ENCODE results near the gene CSNK1E. TPM values are rescaled to one million over a fixed set of nuclear protein-coding genes. Genes with fewer than 3 reads are reported as not detected.
A peak's percentile ranks its signal among the peaks of the same experiment; 100 is the strongest.

Gene CSNK1E
- total and polyA plus RNA-seq, 2 experiments from 2014 or later, result 85.8 to 123 TPM

DNA sequence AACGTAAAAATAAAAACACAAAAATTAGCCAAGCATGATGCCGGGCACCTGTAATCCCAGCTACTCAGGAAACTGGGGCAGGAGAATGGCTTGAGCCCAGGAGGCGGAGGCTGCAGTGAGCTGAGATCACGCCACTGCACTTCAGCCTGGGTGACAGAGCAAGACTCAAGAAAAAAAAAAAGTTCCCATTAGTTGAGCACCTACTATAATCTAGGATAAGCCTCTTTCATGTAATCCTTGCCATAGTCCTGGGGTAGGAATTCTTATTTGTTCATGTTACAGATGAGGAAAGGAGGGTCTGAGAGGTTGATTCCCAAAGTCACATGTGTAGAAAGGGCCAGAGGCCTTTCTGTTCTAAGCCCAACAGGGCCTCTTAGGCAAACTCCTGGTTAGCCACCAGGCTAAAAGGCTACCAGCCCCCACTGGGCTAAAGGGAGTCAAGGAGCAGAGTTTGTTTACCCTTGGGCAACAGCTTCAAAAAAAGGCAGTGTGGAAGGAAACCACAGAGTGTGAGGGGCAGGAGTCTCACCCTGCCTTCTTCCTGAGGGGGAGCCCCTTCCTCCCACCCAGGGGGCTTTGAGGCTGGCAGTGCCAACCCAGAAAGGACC lies 21.6 kb upstream of the CSNK1E start:
- Histone ChIP-seq H3K27me3 (no peaks in the 10 kb centered on the region), H3K36me3 (replicated peaks; ENCODE audit: insufficient read depth, low read depth) (no peaks in the 10 kb centered on the region), H3K79me2 (no peaks in the 10 kb centered on the region), H3K9me2 (replicated peaks; ENCODE audit: insufficient read depth) (no peaks in the 10 kb centered on the region), H2AFZ (no peak overlapping the region), H3K4me1 (ENCODE audit: insufficient read depth) (peaks cover 5% of the 10 kb centered on the region), H3K9me3 (ENCODE audit: low read depth) (no peaks in the 10 kb centered on the region), H3K4me2 (no peak overlapping the region), H3K4me3 (no peak overlapping the region), H4K20me1 (ENCODE audit: insufficient read depth, poor library complexity, severe bottlenecking) (no peaks in the 10 kb centered on the region), H3K27ac (no peak overlapping the region)
- 95% methylated on average over 4 of the region's 4 CpGs for WGBS (ENCODE audit: low lambda C conversion rate, missing lambda C conversion rate)
- TF ChIP-seq, protein P1, sequence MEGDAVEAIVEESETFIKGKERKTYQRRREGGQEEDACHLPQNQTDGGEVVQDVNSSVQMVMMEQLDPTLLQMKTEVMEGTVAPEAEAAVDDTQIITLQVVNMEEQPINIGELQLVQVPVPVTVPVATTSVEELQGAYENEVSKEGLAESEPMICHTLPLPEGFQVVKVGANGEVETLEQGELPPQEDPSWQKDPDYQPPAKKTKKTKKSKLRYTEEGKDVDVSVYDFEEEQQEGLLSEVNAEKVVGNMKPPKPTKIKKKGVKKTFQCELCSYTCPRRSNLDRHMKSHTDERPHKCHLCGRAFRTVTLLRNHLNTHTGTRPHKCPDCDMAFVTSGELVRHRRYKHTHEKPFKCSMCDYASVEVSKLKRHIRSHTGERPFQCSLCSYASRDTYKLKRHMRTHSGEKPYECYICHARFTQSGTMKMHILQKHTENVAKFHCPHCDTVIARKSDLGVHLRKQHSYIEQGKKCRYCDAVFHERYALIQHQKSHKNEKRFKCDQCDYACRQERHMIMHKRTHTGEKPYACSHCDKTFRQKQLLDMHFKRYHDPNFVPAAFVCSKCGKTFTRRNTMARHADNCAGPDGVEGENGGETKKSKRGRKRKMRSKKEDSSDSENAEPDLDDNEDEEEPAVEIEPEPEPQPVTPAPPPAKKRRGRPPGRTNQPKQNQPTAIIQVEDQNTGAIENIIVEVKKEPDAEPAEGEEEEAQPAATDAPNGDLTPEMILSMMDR (IDR thresholded peaks at IDR 0.05; ENCODE audit: poor library complexity), result no peak
- TF ChIP-seq EZH2phosphoT487 (IDR thresholded peaks at IDR 0.05; ENCODE audit: low read depth, severe bottlenecking, unreplicated experiment) (no peak), EZH2 (IDR thresholded peaks at IDR 0.05; ENCODE audit: borderline replicate concordance) (no peak)
- no peak for DNase-seq (ENCODE audit: low spot score)

DNA sequence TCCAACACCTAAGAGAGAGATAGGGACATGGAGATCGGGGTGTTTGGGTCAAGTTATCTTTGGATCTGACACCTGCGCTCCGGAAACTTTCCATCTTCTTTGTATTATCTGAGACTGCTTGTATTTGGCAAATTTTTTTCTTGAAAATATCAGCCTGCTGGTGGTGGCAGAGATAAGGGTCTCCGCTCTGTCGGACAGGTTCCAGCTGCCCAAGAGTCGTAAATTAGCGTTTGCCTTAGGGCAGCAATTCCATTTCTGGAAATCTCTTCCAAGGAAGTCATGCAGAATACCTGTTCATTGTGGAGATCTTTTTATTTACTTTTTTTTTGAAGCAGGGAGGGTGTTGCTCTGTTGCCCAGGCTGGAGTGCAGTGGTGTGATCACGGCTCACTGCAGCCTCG lies 19.5 kb upstream of the CSNK1E start:
- no peaks in the 10 kb centered on the region for H3K9me3 ChIP-seq (ENCODE audit: low read depth)
- 23% methylated on average over 9 of the region's 9 CpGs for WGBS (ENCODE audit: low lambda C conversion rate, missing lambda C conversion rate)
- H3K27me3 ChIP-seq, result no peaks in the 10 kb centered on the region
- TF ChIP-seq, protein P1 (IDR thresholded peaks at IDR 0.05; ENCODE audit: poor library complexity), result no peak
- TF ChIP-seq EZH2 (IDR thresholded peaks at IDR 0.05; ENCODE audit: borderline replicate concordance), result no peak
- no peak for TF ChIP-seq EZH2phosphoT487 (IDR thresholded peaks at IDR 0.05; ENCODE audit: low read depth, severe bottlenecking, unreplicated experiment)
- peak overlapping the region; percentile 28 for H3K4me3 ChIP-seq
- peaks cover 5% of the 10 kb centered on the region for H3K4me1 ChIP-seq (ENCODE audit: insufficient read depth)
- peak overlapping the region; percentile 87 for H3K4me2 ChIP-seq
- H4K20me1 ChIP-seq (ENCODE audit: insufficient read depth, poor library complexity, severe bottlenecking), result no peaks in the 10 kb centered on the region
- no peak for DNase-seq (ENCODE audit: low spot score)
- H3K79me2 ChIP-seq, result no peaks in the 10 kb centered on the region
- no peak overlapping the region for H3K27ac ChIP-seq
- H3K36me3 ChIP-seq (replicated peaks; ENCODE audit: insufficient read depth, low read depth), result no peaks in the 10 kb centered on the region
- peak overlapping the region; percentile 48 for H2AFZ ChIP-seq
- no peaks in the 10 kb centered on the region for H3K9me2 ChIP-seq (replicated peaks; ENCODE audit: insufficient read depth)

DNA sequence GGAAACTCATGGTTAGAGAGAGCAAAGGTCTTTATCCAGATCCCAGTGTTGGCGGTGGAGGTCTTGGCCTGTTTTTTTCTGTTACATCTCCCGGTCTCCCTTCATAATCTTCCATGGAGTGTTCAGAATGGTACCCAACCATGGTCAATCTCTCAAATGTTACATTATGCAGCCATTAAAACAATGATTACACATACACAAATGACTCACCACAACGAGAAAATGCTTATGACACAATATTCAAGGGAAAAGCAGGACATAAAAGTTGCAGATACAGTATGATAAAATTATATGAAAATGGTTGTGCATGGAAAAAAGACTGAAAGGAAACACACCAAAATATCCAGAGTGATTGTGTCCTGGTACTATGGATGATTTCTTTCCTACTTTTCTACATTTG lies 17.8 kb upstream of the CSNK1E start:
- H4K20me1 ChIP-seq (ENCODE audit: insufficient read depth, poor library complexity, severe bottlenecking), result no peaks in the 10 kb centered on the region
- no peak for TF ChIP-seq EZH2phosphoT487 (IDR thresholded peaks at IDR 0.05; ENCODE audit: low read depth, severe bottlenecking, unreplicated experiment)
- TF ChIP-seq, protein P1 (IDR thresholded peaks at IDR 0.05; ENCODE audit: poor library complexity), result no peak
- TF ChIP-seq EZH2 (IDR thresholded peaks at IDR 0.05; ENCODE audit: borderline replicate concordance), result no peak

More for the DNA sequence above, 17.8 kb upstream of the CSNK1E start:
- WGBS (ENCODE audit: low lambda C conversion rate, missing lambda C conversion rate), result 93% methylated on average over 3 of the region's 3 CpGs
- no peak overlapping the region for H3K4me2 ChIP-seq
- H2AFZ ChIP-seq, result no peak overlapping the region
- no peak for DNase-seq (ENCODE audit: low spot score)
- H3K27me3 ChIP-seq, result no peaks in the 10 kb centered on the region
- H3K27ac ChIP-seq, result no peak overlapping the region
- no peaks in the 10 kb centered on the region for H3K9me2 ChIP-seq (replicated peaks; ENCODE audit: insufficient read depth)
- H3K4me1 ChIP-seq (ENCODE audit: insufficient read depth), result peaks cover 5% of the 10 kb centered on the region
- no peaks in the 10 kb centered on the region for H3K79me2 ChIP-seq
- no peaks in the 10 kb centered on the region for H3K36me3 ChIP-seq (replicated peaks; ENCODE audit: insufficient read depth, low read depth)
- H3K4me3 ChIP-seq, result no peak overlapping the region
- H3K9me3 ChIP-seq (ENCODE audit: low read depth), result no peaks in the 10 kb centered on the region
